Measurements from ENCODE around the gene EMP1.
"Not testable (repeated sequence)": the region's sequence is repeated elsewhere in the genome, so short reads cannot be mapped to it uniquely, and the experiment has no call there.

DNA sequence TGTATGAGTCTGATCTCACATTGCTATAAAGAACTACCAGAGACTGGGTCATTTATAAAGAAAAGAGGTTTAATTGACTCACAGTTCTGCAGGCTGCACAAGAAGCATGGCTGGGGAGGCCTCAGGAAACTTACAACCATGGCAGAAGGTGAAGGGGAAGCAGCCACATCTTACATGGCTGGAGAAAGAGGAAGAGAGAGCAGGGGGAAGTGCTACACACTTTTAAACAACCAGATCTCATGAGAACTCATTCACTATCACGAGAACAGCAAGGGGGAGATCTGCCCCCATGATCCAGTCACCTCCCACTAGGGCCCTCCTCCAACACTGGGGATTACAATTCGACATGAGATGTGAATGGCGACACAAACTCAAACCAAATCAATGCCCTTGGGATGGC lies 71.3 kb downstream of the EMP1 start:
- not testable (repeated sequence) for TF ChIP-seq EZH2 (IDR thresholded peaks at IDR 0.05; ENCODE audit: borderline replicate concordance); EZH2phosphoT487 (IDR thresholded peaks at IDR 0.05; ENCODE audit: low read depth, severe bottlenecking, unreplicated experiment)
- TF ChIP-seq, protein P1, sequence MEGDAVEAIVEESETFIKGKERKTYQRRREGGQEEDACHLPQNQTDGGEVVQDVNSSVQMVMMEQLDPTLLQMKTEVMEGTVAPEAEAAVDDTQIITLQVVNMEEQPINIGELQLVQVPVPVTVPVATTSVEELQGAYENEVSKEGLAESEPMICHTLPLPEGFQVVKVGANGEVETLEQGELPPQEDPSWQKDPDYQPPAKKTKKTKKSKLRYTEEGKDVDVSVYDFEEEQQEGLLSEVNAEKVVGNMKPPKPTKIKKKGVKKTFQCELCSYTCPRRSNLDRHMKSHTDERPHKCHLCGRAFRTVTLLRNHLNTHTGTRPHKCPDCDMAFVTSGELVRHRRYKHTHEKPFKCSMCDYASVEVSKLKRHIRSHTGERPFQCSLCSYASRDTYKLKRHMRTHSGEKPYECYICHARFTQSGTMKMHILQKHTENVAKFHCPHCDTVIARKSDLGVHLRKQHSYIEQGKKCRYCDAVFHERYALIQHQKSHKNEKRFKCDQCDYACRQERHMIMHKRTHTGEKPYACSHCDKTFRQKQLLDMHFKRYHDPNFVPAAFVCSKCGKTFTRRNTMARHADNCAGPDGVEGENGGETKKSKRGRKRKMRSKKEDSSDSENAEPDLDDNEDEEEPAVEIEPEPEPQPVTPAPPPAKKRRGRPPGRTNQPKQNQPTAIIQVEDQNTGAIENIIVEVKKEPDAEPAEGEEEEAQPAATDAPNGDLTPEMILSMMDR (IDR thresholded peaks at IDR 0.05; ENCODE audit: poor library complexity) = not testable (repeated sequence)
